ENCODE results near the gene IRF7.

The IRF7 gene

DNA sequence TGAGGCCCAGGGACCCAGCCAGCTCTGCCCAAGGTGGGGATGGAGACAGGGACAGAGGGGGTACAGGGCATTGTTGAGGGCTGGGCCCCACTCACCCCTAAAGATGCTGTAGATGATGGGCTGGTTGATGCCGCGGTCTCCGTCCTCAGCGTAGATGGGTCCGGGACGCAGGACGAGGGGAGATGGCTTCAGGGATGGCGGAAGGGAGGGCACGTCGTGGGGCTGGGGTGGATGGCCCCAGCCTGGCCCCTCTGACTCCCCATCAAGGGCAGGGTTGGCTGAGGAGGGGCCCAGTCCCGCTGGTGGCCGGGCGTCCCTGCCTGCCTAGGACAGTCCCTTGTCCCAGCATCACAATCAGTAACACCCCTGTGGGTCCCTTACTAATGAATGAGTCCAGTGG is 4.5 kb upstream of the IRF7 start:
- DNase-seq = no peak

DNA sequence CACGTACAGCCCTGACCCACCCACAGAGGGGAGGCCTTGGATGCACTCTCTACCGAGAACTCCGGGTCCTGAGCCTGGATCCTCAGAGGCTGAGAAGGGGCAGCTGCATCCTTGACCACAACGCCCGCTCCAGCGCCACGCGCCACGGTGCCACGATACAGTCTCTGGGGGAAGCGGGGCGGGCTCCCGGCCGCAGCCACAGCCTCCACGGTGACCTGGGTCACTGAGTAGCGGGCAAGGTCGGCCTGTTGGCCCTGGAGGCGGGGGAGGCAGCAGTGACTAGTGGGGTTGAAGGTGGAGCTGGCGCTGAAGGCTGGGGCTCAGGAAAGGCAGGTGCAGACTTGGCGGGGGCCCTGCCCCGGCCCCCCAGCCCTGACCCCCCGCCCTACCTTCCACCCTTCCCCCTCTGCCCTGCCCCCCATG is 3.9 kb upstream of the IRF7 start:
- DNase-seq = no peak

DNA sequence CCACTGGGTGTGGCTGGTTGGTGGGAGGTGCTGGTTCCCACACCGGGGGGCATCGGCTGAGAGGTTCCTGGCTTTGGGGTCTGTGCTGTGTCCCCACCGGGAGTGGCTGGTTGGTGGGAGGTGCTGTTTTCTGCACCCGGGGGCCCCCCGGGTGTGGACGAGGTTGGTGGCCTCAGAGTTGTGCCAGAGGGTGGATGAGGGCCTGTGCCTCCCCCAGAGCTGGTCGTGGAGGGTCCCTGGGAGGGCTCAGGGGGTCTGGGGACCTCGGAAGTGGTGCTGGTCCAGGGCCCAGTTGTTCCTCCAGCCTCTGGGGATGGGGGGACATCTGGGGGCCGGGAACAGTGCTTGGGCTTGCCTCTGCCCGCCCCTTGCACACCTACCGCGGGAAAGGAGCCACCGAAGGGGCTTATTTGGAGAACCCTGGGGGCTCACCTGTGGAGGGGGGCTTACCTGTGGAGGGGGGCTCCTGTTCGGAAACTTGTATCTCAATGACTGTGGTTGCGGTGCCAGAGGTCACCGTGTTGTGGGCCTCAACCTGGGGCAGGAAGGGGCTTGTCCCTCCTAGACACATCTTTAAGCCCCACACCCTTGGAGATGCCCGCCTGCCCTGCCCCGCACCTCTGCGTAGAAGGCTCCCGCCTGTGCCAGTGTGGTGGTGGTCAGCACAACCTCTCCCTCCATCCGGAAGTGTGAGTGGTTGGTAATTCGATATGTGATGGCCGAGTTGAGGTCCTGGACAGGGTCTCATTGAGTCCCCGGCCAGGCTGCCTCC is 3.3 kb upstream of the IRF7 start:
- DNase-seq = no peak

DNA sequence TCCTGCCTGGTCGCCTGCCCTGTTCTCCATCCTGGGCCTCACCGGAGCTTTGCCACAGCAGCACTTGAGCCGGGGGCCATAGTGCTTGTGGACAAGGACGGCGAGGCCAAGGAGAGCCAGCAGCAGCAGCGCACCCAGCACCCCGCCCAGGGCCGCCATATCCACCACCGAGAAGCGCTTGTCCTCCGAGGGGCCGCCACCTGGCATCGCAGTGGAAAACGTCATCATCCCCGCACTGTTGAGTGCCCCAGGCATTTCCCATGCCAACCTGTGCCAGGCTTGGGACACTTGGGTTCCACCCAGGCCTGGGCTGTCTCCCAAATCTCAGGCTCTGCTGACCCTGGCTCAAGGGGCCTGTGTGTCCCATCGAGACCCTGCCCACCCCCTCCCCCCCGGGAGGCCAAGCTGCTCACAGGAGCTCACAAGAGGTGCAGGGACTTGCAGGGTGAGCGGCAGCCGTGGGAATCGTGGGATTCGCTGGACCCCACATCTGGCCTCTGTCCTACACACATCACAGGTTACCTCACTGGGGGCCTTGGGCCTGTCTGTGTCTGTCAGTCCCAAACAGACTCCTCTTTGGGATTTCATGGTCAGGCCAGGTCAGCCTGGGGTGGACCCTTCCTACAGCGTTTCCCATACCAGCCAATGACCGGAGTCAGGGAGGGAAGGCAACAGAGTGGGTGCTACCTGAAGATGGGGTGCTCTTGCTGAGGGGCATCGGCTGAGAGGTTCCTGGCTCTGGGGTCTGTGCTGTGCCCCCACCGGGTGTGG is 2.3 kb upstream of the IRF7 start:
- DNase-seq = no peak

DNA sequence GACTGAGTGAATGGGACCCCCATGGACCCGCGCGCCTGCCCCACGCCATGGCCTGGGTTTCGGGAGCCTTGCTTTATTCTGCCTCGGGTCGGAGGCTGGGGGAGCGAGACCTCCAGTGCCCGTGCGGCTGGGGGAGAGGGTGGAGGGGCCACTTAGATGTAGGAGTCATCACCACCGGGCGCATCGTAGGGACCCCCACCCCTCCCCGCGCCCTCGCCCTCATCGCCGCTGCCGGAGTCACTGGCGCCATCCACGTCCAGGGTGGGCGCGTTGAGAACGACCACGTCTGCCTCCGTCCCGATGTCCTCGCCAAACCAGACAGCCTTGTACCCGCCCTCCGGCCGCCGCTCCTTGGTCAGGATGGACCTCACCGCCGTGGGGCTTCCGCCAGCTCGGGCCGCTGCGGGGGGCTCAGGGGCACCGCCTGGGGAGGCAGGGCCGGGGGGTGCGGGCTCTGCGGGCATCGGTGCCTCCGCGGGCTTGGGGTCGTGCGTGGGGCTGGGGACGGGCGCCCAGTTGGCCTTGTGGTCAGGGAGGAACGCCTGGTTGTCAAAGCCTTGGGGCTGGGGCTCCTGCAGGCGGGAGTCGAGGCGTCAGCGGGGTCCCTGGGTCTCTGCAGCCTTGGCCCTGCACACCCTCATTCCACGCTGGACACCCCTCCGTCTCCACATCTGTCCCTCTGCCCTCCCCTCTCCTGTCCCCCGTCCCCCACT is 1.6 kb upstream of the IRF7 start:
- DNase-seq = no peak

DNA sequence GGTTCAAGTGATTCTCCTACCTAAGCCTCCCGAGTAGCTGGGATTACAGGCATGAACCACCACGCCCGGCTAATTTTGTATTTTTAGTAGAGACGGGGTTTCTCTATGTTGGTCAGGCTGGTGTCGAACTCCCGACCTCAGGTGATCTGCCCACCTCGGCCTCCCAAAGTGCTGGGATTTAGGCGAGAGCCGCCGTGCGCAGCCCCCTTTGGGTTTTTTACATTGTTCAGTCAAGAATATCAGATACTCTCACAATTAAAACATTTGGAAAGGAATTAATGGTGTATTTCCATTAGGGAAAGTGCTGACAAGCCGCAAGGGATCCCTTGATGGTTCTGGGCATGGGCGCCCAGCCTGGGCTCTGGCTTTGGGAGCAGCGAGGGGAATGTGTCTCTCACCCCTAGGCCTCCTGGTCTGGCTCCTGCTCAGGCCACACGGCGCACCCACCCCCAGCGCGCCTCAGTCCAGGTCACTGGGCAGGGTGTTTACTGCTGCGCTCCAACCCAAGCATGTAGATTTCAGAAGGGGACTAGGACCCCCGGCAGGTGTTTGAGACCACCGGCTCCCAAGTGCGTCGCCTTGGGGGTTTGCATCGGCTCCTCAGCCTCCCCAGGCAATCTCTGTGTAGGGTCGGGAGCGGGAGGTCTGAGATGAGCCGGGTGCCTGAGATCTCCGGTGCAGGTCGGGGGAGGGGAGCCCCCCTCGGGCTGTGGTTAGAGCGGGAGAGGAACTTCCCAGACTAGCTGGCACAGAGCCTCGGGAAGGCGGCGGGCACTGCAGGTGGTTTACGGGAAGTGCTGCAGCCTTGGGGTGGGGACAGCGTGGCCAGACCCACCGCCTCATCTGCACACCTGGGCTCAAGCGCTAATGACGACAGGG is 809 bp upstream of the IRF7 start:
- DNase-seq = no peak

DNA sequence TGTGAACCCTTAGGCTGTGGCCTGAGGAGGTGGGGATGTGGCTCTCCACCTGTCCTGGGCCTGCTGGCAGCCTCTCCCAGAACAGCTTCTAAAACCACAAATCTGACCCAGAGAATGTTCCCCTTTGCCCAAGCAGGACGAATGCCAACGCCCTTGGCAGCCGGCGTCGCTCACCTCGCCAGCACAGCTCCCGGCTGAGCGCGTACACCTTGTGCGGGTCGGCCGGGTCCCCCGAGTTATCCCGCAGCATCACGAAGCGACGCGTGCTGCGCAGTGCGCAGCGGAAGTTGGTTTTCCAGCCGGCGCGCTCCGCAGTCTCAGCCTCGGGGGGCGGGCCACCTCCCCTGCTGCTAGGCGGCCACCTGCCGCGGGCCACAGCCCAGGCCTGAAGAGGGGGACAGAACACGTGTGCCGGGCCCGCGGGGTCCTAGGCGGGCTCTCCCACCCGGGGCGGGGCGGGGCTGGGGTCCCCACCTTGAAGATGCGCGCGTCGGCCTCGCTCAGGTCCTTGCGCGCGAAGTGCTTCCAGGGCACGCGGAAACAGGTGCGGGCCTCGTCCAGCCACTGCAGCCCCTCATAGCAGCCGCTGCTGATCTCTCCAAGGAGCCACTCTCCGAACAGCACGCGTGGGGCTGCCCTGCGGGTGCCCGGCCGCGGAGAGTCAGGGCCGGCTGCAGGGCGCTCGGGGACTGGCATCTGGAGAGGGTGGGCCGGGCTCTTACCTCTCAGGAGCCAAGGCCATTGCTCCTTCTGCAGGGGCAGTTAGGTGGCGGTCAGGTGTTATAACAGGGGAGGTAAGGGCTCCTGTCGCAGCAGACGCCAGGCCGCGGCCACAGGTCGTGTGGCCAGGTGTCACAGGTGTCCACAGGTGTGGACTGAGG is 887 bp downstream of the IRF7 start:
- no peak for DNase-seq

DNA sequence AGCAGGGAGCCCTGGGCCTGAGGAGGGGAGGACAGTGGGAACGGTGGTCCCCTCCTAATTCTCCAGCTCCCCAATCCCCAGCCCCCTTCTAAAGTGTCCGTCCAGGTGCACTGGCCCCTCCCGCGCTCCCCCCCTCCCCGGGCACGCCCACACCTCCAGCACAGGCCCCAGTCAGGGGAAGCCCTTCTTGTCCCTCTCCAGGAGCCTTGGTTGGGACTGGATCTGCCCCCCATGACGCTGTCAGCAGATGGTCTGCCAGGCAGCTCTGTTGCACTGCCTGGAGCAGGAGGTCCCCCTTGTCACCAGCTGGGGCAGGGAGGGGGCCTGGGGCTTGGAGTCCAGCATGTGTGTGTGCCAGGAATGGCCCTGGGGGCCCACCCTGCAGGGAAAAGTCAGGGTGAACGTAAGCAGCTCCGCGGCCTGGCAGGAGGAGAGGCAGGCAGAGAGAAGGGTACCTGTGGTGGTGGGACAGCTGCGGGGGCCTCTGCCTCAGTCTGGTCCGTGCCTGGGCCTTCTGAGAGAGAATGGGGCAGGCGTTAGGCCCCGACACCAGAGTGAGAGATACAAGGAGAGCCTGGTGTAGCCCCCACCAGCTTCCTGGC is 1.6 kb downstream of the IRF7 start:
- DNase-seq = no peak

DNA sequence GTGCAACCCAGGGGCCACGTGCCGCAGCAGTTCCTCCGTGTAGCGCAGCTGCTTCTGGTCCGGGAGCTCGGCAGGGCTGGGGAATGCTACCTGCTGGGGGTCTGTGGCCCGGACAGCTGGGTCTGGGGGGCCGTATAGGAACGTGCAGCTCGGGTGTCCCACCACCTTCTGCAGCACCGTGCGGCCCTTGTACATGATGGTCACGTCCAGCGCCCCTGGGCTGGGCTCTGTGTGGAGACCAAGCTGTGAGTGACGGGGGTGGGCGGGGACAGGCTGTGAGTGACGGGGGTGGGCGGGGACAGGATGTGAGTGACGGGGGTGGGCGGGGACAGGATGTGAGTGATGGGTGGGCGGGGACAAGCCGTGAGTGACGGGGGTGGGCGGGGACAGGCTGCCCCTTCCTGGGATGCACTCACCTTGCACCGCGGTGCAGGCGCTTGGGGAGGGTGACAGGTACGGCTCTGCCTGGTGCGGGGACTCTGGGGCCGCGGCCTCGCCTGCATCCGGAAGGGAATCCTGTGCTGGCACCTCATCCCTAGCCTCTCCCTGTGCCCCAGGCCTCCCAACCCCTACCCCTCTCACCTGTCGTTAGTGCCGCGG is 2.3 kb downstream of the IRF7 start:
- peak; percentile 8 for DNase-seq

DNA sequence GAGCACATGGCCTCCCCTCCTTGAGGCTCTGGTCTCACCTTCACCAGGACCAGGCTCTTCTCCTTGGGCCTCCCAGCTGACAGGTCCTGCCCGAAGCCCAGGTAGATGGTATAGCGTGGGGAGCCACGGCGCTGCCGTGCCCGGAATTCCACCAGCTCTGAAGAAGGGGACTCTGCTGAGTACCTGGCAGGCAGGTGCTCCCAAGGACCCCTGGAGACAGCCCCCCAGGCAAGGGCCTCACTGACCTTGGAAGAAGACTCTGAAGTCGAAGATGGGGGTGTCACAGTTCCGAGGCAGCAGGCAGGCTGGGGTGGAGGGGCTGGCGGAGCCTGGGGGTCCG is 2.8 kb downstream of the IRF7 start:
- no peak for DNase-seq

DNA sequence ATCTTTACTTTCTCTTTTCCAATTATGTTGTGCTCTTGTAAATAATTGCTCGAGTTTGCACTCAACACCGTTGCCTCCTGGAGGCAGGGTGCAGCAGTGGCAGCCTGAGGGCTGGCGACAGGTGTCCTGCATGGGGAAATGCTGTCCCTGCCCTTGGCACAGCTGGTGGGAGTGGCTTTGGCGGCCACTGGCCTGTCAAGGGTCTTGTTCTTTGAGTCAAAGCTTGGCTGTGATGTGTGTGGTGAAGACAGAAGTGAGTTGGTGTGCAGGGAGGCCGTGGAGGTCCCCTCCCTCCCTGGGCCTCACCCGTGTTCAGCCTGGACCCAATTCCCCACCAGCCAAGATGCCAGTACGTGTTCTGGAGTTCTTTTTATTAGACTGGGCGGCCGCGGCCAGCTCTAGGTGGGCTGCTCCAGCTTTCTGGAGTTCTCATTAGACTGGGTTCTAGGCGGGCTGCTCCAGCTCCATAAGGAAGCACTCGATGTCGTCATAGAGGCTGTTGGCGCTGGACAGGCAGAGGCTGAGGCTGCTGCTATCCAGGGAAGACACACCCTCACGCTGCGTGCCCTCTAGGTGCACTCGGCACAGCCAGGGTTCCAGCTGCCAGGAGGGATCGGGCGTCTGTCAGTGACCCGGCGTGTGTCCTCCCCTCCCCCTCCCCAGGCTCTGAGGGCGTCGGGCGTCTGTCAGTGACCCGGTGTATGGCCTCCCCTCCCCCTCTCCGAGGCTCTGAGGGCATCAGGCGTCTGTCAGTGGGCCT is 3.4 kb downstream of the IRF7 start:
- peak; percentile 47 for DNase-seq

DNA sequence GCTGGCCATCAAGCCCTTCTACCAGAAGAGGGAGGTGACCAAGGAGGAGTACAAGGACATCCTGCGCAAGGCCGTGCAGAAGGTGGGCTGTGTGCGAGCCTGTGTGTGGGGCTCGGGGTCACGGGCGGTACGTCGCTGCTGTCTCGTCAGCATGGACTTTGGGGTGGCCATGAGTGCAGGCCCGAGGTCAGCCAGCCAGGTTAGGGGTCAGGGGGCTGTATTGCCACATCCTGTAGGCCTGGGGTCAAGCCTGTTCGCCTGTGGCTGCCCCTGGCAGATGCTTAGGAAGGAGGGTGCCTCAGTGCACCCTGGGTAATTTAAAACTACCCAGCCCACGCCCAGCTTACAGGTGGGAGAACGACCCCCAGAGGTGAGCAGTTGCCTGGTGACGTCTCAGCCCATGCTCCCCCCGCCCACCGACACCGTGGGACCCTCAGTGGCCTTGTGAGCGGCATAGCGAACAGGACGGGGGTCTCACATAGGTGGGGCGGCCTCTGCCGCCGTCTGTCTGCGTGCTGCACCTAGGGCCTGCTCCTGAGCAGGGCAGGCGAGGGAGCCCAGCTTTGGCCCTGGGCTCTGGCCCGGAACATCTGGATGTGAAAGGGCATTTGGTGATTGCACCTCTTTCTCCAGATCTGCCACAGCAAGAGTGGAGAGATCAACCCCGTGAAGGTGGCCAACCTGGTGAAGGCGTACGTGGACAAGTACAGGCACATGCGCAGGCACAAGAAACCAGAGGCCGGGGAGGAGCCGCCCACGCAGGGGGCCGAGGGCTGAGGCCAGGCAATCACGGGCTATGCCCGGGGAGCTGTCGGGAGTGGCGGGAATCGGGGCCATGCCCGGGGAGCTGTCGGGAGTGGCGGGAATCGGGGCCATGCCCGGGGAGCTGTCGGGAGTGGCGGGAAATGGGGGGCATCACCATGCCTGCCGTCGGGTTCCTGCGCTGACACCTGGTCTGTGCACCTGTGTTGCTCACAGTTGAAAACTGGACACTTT is 4.5 kb downstream of the IRF7 start:
- no peak for DNase-seq

DNA sequence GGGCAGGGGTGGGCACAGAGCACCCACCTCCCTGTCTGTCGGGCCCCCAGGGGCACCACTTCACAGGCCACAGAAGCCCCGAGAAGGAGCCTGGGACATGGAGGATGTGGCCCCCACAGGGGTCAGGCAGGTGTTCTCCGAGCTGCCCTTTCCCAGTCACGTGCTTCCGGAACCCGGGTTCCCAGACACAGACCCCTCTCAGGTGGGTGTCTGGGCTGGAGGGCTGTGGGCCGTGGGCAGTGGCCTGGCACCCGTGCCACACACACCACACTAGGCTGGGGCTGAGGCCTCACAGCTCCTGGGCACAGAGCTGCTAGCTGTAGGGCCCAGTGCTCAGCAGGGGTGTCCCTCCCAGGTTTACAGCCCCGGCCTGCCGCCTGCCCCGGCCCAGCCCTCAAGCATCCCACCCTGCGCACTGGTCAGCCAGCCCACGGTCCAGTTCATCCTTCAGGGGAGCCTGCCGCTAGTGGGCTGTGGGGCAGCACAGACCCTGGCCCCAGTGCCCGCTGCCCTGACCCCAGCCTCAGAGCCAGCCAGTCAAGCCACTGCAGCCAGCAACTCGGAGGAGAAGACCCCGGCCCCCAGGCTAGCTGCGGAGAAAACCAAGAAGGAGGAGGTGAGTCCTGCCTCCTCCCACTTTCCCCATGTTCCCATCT is 5.5 kb downstream of the IRF7 start:
- no peak for DNase-seq

DNA sequence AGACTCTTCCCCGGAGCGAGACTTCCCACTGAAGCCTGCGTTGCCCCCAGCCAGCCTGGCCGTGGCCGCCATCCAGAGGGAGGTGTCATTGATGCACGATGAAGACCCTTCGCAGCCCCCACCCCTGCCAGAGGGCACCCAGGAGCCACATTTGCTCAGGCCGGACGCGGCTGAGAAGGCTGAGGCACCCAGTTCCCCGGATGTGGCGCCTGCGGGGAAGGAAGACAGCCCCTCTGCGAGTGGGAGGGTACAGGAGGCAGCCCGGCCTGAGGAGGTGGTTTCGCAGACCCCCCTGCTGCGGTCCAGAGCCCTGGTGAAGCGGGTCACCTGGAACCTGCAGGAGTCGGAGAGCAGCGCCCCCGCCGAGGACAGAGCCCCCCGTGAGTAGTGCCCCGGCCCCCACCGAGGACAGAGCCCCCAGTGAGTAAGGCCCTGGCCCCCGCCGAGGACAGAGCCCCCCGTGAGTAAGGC is 6.4 kb downstream of the IRF7 start:
- no peak for DNase-seq

DNA sequence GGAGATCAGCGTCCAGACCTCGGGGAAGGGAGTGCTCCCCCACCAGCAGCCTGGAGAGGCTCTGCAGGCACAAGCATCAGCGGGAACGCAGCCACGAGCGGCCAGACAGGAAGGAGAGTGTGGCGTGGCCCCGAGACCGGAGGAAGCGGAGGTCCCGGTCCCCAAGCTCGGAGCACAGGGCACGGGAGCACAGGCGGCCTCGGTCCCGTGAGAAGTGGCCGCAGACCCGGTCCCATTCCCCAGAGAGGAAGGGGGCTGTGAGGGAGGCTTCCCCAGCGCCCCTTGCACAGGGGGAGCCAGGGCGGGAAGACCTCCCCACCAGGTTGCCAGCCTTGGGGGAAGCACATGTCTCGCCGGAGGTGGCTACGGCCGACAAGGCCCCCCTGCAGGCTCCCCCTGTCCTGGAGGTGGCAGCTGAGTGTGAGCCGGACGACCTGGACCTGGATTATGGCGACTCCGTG is 6.9 kb downstream of the IRF7 start:
- DNase-seq = no peak

DNA sequence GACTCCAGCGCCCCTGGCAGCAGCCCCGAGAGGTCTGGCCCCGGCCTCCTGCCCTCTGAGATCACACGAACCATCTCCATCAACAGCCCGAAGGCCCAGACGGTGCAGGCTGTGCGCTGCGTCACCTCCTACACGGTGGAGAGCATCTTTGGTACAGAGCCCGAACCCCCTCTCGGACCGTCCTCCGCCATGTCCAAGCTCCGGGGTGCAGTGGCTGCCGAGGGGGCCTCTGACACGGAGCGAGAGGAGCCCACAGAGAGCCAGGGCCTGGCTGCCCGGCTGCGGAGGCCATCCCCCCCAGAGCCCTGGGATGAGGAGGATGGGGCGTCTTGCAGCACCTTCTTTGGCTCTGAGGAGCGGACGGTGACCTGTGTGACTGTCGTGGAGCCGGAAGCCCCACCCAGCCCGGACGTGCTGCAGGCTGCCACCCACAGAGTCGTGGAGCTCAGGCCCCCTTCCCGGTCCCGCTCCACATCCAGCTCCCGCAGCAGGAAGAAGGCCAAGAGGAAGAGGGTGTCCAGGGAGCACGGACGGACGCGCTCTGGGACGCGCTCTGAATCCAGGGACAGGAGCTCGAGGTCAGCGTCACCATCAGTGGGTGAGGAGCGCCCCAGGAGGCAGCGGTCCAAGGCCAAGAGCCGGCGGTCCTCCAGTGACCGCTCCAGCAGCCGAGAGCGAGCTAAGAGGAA is 7.6 kb downstream of the IRF7 start:
- no peak for DNase-seq

DNA sequence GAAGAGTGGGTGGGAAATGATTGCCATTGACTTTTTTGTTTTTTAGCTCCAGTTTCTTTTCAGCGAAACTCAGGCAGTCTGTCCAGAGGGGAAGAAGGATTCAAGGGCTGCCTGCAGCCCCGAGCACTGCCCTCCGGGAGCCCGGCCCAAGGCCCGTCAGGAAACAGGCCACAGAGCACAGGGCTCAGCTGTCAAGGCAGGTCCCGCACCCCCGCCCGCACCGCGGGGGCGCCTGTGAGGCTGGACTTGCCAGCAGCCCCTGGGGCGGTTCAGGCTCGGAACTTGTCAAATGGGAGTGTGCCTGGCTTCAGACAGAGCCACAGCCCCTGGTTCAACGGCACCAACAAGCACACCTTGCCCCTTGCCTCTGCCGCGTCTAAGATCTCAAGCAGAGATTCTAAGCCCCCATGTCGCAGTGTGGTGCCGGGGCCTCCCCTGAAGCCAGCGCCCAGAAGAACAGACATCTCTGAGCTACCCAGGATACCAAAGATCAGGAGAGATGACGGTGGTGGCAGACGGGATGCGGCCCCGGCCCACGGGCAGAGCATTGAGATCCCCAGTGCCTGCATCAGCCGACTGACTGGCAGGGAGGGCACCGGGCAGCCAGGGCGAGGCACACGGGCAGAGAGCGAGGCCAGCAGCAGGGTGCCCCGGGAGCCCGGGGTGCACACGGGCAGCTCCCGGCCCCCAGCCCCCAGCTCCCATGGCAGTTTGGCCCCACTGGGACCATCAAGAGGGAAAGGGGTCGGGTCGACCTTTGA is 8.6 kb downstream of the IRF7 start:
- DNase-seq = no peak

Data from NCI-H510A treated with DMSO at 0.1 percent for 48 hours (cell line).